Stomach (tissue), 4 donors: ENCODE measurements around the gene DOCK2.

ENCODE experiments used
- CTCF ChIP-seq, 7 experiments: fragments of 450-650 bp in 4 of 7; fragments of 200-600 bp in 3 of 7; sonication (generic) in 3 of 7; IDR thresholded peaks; one replicate each; pipeline ENCODE4 v1.5.1; 2016 to 2019; ENCODE audit warnings: antibody characterized with exemption in 7 of 7, control low read depth in 2 of 7, mild to moderate bottlenecking in 1 of 7
- EP300 ChIP-seq: sonication (generic); formaldehyde crosslinking; IDR thresholded peaks from one replicate; pipeline ENCODE4 v1.6.1; 2017; ENCODE audit warnings: antibody characterized with exemption
- POLR2A ChIP-seq, 4 donors: fragments of 450-650 bp; IDR thresholded peaks; one replicate each; pipeline ENCODE4 v1.6.1; 2016; ENCODE audit warnings: antibody characterized with exemption in 4 of 4, control low read depth in 2 of 4, mild to moderate bottlenecking in 1 of 4, moderate library complexity in 1 of 4

GRCh38 chr5:169710675-169711074 lies 73.6 kb downstream of the DOCK2 start:
- TF ChIP-seq CTCF (IDR thresholded peaks at IDR 0.05), result no peak
- TF ChIP-seq POLR2A (IDR thresholded peaks at IDR 0.05), result no peak
- no peak for TF ChIP-seq EP300
